ENCODE data around the gene ZCCHC14.
"Not testable (repeated sequence)": the region's sequence is repeated elsewhere in the genome, so short reads cannot be mapped to it uniquely, and the experiment has no call there.

ZCCHC14 gene

DNA sequence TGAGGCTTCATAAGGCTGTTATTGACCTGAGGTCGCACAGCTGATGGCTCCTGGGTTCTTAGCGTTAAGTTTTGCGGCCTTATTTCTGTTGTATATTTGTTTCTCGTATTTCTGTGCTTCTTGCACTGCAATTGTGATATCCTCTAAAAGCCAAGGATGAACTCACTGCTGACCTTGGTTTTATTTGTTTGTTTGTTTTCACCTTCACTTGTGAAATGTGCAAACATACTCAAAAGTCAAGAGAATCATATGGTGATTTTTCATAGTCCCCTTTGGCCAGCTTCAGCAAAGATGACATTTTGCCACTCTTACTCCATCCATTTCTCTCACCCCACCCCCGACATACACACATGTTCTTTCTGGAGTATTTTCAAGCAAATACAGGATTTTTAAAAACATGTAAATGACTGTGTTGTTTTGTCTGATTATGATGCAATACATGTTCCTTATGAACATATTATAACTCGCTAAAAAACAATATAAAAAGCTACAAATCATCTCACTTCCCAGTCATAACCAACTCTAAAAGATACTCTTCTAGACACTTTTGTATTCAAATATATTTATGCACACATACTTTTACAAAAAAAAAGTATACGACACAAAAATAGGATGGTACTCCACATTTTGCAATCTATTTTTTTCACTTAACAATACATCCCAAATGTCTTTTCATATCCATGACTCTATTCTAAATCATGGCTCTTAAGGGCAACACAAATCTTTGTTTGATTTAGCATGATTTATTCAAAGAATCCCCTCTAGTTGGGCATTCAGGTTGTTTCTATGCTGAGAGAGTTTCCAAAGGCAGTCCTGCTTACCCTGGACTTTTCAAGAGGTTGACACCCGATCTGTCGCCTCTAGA lies 5.7 kb upstream of the ZCCHC14 start:
- no peak overlapping the region for H3K27ac ChIP-seq (replicated peaks)
- no peak for DNase-seq (ENCODE audit: low read depth in 1 of 2, low spot score in 1 of 2)
- TF ChIP-seq, protein P1, sequence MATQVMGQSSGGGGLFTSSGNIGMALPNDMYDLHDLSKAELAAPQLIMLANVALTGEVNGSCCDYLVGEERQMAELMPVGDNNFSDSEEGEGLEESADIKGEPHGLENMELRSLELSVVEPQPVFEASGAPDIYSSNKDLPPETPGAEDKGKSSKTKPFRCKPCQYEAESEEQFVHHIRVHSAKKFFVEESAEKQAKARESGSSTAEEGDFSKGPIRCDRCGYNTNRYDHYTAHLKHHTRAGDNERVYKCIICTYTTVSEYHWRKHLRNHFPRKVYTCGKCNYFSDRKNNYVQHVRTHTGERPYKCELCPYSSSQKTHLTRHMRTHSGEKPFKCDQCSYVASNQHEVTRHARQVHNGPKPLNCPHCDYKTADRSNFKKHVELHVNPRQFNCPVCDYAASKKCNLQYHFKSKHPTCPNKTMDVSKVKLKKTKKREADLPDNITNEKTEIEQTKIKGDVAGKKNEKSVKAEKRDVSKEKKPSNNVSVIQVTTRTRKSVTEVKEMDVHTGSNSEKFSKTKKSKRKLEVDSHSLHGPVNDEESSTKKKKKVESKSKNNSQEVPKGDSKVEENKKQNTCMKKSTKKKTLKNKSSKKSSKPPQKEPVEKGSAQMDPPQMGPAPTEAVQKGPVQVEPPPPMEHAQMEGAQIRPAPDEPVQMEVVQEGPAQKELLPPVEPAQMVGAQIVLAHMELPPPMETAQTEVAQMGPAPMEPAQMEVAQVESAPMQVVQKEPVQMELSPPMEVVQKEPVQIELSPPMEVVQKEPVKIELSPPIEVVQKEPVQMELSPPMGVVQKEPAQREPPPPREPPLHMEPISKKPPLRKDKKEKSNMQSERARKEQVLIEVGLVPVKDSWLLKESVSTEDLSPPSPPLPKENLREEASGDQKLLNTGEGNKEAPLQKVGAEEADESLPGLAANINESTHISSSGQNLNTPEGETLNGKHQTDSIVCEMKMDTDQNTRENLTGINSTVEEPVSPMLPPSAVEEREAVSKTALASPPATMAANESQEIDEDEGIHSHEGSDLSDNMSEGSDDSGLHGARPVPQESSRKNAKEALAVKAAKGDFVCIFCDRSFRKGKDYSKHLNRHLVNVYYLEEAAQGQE (IDR thresholded peaks at IDR 0.05; ENCODE audit: insufficient replicate concordance, low read depth): no peak
- no peak for TF ChIP-seq GABPA (IDR thresholded peaks at IDR 0.05; ENCODE audit: low read depth)
- no peak for TF ChIP-seq SPI1 (IDR thresholded peaks at IDR 0.05; ENCODE audit: borderline replicate concordance, low read depth)
- TF ChIP-seq POLR2AphosphoS5 (IDR thresholded peaks at IDR 0.05; ENCODE audit: low read depth): no peak
- TF ChIP-seq, protein P2, sequence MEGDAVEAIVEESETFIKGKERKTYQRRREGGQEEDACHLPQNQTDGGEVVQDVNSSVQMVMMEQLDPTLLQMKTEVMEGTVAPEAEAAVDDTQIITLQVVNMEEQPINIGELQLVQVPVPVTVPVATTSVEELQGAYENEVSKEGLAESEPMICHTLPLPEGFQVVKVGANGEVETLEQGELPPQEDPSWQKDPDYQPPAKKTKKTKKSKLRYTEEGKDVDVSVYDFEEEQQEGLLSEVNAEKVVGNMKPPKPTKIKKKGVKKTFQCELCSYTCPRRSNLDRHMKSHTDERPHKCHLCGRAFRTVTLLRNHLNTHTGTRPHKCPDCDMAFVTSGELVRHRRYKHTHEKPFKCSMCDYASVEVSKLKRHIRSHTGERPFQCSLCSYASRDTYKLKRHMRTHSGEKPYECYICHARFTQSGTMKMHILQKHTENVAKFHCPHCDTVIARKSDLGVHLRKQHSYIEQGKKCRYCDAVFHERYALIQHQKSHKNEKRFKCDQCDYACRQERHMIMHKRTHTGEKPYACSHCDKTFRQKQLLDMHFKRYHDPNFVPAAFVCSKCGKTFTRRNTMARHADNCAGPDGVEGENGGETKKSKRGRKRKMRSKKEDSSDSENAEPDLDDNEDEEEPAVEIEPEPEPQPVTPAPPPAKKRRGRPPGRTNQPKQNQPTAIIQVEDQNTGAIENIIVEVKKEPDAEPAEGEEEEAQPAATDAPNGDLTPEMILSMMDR (IDR thresholded peaks at IDR 0.05; ENCODE audit: insufficient read depth, low read length): no peak

DNA sequence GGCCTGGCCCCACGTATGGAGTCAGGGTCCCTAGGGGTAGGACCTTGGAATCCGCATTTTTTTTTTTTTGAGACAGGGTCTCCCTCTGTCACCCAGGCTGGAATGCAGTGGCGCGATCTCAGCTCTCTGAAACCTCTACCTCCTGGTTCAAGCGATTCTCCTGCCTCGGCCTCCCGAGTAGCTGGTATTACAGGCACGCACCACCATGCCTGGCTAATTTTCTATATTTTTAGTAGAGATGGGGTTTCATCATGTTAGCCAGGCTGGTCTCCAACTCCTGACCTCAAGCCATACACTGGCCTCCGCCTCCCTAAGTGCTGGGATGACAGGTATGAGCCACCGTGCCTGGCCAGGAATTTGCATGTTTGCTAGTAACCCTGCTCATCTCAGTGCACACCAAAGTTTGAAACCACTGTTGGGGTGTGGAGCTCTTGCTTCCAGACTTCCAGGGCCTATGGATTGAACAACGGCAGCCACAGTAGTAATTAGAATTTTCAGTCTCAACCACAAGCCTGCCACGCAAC lies 5.0 kb upstream of the ZCCHC14 start:
- H3K27me3 ChIP-seq (ENCODE audit: insufficient read depth, poor library complexity, severe bottlenecking); H3K27ac ChIP-seq (replicated peaks); DNase-seq (ENCODE audit: low read depth in 1 of 2, low spot score in 1 of 2); H3K4me3 ChIP-seq (replicated peaks; ENCODE audit: insufficient read depth, low read length): not testable (repeated sequence)

More for the DNA sequence above, 5.7 kb upstream of the ZCCHC14 start:
- Histone ChIP-seq H3K4me3 (replicated peaks; ENCODE audit: insufficient read depth, low read length) (no peak overlapping the region), H3K27me3 (ENCODE audit: insufficient read depth, poor library complexity, severe bottlenecking) (no peaks in the 10 kb centered on the region)

DNA sequence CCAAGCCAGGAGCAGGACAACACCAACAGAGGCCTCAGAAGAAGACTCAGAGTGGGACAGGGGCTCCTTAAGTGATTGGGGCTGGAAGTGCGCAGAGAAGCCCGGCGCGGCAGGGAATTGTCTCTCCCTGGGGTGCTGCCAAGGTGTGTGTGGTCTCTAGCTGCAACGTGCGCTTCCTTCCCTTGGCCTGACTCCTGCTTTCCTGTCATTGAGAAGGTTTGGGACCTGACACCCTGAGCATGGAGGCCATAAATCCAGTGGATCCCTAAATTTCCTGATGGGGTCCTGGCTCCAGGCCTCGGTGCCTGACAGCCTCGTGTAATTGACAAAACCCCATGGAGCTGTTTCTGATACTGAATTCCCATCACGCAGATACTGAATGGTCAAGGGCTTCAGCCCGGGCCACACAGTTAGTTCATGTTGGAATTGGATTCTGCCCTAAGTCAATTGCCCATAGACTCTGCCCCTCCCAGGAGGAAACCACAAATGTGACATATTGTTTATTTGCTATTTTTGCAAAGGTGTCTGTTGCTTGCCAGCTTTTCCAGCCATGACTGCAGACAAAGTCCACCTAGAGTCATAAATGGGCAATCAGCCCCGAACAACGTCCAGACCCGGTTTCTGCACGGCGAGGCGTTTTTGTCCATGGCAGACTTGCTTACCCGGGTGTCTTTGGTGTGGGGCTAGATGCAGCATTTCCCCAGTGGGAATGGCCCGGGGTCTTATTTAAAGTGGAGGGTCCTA lies 4.4 kb upstream of the ZCCHC14 start:
- not testable (repeated sequence) for H3K27me3 ChIP-seq (ENCODE audit: insufficient read depth, poor library complexity, severe bottlenecking); H3K4me3 ChIP-seq (replicated peaks; ENCODE audit: insufficient read depth, low read length); DNase-seq (ENCODE audit: low read depth in 1 of 2, low spot score in 1 of 2); H3K27ac ChIP-seq (replicated peaks)

DNA sequence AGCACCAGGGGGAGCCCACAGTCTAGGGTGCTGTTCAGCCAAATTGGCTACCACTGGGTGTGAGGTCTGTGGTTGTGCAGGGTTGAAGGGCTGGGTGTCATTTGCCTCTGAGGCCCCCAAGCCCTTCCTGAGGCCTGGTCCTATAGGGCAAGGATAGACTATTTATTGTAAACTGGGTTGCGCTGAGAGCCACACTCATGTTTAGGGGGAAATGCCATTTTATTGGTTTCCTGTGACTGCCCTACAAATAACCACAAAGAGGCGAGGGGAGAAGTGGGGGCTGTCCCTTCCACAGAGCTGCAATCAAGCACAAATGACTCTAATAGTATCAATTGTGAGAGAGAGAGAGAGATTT lies 3.6 kb upstream of the ZCCHC14 start:
- TF ChIP-seq GABPA (IDR thresholded peaks at IDR 0.05; ENCODE audit: low read depth) (no peak), POLR2AphosphoS5 (IDR thresholded peaks at IDR 0.05; ENCODE audit: low read depth) (no peak), SPI1 (IDR thresholded peaks at IDR 0.05; ENCODE audit: borderline replicate concordance, low read depth) (no peak)
- TF ChIP-seq, protein P2 (IDR thresholded peaks at IDR 0.05; ENCODE audit: insufficient read depth, low read length): no peak
- TF ChIP-seq, protein P1 (IDR thresholded peaks at IDR 0.05; ENCODE audit: insufficient replicate concordance, low read depth): no peak
- Histone ChIP-seq H3K27me3 (ENCODE audit: insufficient read depth, poor library complexity, severe bottlenecking) (no peaks in the 10 kb centered on the region), H3K4me3 (replicated peaks; ENCODE audit: insufficient read depth, low read length) (no peak overlapping the region), H3K27ac (replicated peaks) (no peak overlapping the region)
- no peak for DNase-seq (ENCODE audit: low read depth in 1 of 2, low spot score in 1 of 2)
